GM15510 (cell line): ENCODE measurements around the gene EHBP1L1.

Source experiments
- POLR2A ChIP-seq: IDR thresholded peaks from 3 replicates; pipeline ENCODE4 v1.6.1; 2011; ENCODE audit warnings: borderline replicate concordance; ENCODE audit not compliant: insufficient read length; ENCODE audit errors: extremely low read depth

Gene EHBP1L1

DNA sequence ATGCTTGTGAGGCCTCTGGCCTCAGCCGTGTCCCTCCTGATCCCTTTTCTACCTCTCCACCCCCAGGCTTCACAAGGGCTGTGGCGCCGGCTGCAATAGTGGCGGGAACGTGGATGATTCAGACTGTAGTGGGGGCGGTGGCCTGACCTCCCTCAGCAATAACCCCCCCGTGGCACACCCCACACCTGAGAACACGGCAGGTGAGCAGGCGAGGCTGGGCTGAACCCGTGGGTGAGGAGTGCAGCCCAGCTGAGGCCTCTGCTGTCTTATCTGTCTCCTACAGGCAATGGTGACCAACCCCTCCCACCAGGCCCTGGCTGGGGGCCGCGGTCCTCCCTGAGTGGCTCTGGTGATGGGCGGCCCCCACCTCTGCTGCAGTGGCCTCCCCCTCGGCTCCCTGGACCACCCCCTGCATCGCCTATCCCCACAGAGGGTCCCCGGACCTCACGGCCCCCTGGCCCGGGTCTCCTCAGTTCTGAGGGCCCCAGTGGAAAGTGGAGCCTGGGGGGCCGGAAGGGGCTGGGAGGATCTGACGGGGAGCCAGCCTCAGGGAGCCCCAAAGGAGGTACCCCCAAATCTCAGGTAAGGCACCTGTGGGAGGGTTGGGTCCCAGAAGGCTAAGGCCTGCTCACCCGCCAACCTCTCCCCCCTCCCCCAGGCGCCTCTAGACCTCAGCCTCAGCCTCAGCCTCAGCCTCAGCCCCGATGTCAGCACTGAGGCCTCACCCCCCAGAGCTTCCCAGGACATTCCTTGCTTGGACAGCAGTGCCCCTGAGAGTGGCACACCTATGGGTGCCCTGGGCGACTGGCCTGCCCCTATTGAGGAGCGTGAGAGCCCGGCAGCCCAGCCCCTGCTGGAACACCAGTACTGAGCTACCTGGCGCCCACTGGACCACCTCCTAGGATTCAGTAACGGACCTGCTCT is 60.5 kb downstream of the EHBP1L1 start:
- no peak for TF ChIP-seq POLR2A

DNA sequence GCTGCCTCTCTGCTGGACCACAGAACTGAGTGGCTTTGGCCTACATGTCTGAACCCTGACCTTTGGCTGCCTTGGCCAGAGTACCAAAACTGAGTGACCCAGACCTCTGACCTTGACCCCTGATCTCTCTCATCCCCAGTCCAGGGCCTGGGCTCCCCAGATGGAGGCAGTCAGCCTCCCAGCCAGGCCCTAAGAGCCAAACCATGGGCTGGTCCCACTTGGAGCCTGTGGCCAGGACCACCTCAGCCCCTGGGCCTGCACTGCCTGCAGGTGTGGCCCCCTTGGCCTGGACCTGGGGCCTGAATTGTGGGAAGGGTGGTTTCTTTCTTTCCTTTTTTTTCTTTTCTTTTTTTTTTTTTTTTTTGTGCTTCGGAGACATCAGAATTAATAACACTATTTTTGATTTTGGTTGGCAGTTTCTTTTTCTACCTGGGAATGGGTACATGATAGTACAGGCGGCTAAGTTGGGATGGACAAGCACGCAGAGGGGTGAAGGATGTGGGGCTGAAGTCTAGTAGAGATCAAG is 61.2 kb downstream of the EHBP1L1 start:
- no peak for TF ChIP-seq POLR2A

DNA sequence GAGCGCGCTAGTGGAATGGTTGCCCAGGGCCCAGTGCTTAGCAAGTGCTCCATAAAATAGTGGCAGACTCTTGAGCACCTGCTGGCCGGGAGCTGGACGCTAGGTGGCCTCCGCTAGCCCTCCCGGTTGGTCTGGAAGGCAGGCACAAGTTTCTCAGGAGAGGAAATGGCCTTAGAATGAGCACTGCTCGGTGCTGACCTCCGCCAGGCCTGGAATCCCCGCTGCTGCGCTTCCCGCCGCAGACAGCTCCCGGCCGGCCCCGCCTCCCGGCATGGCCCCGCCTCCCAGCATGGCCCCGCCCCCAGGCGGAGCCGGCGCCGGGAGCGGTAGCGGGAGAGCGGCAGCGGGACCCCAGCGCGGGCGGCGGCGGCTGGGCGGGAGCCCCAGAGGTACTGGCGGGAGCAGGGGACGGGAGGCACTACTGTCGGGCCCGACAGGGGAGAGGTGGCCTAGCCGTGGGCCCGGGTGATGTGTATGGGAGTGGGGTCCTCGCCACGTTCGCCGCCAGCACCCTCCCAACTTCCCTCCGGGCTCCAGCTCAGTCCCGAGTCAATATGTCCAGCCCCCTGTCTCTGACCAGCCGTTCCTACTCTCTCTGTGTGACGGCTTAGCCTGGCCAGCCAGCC is 62.1 kb downstream of the EHBP1L1 start, which contains the start of gene SIPA1:
Gene SIPA1, plus strand, starts transcription at position 308 of the 626 bp plus-strand sequence. CDS start 2,821 bp downstream, outside the sequence.
- TF ChIP-seq POLR2A = peak; percentile 69

DNA sequence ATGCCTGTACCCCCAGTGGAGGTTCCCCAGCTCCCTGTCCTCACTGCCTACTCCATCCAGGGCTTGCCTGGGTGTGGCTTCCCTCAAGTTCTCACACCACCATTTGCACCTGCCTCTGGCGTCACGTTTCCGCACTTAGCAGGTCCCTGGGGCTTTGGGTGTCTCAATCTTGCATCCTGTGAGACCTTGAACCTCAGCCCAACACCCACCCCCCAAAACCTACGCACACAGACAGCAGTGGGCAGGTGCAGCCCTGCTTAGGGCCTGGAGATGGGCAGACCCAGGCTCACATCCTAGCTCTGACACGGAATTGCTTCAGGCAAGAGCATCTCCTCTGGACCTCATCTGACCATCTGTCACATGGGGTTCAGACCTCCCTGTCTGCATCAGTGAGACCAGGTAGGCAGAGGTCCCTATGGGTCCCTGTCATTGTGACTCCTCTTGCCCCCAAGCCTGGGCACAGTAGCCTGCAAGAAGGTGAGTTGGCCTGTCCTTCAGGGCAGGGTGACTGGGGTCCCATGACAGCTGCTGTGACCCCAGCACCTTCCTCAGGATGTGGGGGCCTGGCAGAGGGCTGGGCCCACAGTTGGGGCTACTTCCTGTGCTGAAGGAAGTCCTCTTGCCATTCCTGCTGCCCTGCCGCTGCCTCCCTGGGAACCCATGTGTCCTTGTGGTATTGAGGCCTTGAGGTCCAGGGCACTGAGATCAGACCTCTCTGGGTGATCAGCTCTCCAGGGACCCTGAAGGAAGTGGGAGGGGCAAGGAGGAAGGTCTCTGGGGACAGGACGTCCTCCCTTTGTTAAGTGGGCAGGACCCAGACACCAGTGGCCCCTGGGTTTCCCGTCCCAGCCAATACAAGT is 64.0 kb downstream of the EHBP1L1 start:
- peak; percentile 61 for TF ChIP-seq POLR2A

DNA sequence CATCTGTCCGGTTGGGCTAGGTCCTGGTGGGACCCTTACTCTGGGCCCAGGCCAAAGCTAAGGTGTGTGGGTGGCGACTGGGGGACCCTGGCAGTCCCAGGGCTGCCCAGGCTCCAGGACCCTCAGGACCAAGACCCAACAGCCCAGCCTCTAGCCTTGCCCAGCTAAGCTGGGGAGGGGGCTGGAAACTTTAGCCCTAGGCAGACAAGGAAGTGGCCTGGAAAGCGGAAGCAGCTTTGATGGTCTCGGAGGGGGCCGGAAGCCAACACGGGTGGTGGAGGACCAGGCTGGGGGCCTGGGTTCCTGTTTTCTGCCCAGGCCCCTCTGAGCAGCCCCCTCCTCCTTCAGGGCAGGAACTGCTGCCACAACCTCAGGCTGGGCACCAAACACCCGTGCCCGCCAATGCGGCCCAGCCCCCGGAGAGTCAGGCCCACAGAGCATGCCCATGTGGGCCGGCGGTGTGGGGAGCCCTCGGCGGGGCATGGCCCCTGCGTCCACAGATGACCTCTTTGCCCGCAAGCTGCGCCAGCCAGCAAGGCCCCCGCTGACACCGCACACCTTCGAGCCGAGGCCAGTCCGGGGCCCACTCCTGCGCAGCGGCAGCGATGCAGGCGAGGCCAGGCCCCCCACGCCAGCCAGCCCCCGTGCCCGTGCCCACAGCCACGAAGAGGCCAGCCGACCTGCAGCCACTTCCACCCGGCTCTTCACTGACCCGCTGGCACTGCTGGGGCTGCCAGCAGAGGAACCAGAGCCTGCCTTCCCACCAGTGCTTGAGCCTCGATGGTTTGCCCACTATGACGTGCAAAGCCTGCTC is 64.8 kb downstream of the EHBP1L1 start:
- TF ChIP-seq POLR2A = no peak

DNA sequence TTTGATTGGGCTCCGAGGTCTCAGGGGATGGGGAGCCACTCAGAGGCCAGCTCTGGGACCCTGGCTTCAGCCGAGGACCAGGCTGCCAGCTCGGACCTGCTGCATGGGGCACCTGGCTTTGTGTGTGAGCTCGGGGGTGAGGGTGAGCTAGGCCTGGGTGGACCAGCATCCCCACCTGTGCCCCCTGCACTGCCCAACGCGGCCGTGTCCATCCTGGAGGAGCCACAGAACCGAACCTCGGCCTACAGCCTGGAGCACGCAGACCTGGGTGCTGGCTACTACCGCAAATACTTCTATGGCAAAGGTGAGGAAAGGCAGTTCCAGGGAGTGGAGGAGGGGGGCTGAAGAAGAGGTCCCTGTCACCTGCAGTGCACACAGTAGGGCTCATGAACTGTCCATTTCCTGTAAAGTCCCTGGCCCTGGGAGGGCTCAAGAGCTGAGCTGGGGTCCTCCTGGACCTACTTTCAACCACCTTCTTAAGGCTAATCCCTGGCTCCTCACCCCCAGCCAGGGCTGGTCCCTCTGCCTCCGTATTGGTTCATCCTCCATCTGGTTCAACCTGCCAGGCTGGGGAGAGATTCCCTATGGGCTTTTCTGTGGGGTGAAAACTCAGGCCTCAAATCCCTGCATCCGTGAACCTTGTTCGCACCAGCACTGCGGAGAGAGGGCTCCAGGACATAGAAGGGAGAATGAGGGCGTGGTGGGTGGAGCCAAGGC is 65.6 kb downstream of the EHBP1L1 start:
- TF ChIP-seq POLR2A = no peak
